EH (cell line): ENCODE data around the gene HOXD9.

Experiments
- DNase-seq: peaks from one replicate; pipeline ENCODE4 v3.0.0-alpha.2; 2015; ENCODE audit warnings: low read depth

The HOXD9 gene

DNA sequence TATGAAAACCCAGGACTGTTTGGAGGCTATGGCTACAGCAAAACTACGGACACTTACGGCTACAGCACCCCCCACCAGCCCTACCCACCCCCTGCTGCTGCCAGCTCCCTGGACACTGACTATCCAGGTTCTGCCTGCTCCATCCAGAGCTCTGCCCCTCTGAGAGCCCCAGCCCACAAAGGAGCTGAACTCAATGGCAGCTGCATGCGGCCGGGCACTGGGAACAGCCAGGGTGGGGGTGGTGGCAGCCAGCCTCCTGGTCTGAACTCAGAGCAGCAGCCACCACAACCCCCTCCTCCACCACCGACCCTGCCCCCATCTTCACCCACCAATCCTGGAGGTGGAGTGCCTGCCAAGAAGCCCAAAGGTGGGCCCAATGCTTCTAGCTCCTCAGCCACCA lies 46.7 kb downstream of the HOXD9 start:
- no peak for DNase-seq

DNA sequence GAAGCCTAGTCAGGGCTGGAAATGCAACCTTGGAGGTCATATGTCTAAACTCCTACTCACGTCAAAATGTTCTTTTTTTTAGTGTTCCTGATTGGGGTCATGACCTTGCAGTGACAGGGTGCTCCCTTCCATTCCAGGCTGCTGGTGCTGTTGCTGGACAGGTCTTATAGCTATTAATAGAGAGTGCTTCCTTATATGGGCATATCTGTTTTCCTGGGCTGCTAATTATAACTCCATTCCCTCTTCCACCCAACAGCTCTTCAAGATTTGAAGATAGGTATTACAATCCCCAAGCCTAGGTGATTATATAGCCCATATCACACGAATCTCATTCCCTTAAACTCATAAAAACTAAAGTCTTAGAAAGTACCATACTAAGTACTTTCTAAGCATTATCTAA lies 47.2 kb downstream of the HOXD9 start:
- DNase-seq, result no peak

DNA sequence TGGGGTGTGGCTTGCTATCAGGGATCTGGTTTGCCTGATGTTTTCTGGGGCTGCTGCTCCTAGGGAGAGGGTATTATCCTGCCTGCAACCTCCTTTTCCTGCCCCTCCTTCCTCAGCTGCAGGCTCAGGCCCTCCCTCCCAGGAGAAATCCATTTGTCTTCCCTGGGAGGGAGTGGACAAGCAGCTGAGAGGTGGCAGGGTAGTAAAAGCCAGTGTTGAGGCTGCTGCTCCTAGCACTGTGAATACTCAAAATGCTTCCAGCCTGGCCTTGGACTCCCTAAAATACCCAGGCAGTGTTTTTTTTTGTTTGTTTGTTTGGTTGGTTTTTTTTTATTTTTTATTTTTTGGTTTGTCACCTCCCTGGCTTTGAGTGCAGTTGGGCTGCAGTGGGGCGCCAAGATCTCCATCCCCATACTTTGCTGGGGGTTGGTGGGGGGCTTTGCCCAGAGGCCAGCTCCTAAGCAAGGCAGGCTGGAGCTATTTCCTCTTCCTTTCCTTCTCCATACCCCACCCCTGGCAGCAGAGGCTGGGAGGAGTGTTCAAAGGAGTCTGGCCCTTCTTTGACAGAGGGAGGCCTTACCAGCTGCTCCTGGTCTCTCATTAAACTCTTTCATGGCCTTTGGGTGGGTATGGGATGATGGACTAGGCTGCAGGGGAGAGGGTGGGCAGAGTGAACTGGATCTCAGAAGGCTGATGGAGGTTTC lies 48.2 kb downstream of the HOXD9 start:
- no peak for DNase-seq

DNA sequence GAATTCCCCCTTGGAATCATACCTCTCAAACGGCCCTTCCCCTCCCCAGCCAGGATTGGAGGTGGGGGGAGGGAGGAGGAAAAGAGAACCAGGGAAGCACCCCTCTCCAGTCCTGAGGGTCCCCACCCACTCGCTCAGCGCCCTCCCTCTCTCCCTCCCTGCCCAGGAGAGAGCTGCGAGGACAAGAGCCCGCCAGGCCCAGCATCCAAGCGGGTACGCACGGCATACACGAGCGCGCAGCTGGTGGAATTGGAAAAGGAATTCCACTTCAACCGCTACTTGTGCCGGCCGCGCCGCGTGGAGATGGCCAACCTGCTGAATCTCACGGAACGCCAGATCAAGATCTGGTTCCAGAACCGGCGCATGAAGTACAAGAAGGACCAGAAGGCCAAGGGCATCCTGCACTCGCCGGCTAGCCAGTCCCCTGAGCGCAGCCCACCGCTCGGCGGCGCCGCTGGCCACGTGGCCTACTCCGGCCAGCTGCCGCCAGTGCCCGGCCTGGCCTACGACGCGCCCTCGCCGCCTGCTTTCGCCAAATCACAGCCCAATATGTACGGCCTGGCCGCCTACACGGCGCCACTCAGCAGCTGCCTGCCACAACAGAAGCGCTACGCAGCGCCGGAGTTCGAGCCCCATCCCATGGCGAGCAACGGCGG lies 49.0 kb downstream of the HOXD9 start:
- DNase-seq, result no peak

DNA sequence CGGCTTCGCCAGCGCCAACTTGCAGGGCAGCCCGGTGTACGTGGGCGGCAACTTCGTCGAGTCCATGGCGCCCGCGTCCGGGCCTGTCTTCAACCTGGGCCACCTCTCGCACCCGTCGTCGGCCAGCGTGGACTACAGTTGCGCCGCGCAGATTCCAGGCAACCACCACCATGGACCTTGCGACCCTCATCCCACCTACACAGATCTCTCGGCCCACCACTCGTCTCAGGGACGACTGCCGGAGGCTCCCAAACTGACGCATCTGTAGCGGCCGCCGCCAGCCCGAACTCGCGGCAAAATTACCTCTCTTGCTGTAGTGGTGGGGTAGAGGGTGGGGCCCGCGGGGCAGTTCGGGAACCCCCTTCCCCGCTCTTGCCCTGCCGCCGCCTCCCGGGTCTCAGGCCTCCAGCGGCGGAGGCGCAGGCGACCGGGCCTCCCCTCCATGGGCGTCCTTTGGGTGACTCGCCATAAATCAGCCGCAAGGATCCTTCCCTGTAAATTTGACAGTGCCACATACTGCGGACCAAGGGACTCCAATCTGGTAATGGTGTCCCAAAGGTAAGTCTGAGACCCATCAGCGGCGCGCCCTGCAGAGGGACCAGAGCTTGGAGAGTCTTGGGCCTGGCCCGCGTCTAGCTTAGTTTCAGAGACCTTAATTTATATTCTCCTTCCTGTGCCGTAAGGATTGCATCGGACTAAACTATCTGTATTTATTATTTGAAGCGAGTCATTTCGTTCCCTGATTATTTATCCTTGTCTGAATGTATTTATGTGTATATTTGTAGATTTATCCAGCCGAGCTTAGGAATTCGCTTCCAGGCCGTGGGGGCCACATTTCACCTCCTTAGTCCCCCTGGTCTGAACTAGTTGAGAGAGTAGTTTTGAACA lies 49.7 kb downstream of the HOXD9 start:
- no peak for DNase-seq

DNA sequence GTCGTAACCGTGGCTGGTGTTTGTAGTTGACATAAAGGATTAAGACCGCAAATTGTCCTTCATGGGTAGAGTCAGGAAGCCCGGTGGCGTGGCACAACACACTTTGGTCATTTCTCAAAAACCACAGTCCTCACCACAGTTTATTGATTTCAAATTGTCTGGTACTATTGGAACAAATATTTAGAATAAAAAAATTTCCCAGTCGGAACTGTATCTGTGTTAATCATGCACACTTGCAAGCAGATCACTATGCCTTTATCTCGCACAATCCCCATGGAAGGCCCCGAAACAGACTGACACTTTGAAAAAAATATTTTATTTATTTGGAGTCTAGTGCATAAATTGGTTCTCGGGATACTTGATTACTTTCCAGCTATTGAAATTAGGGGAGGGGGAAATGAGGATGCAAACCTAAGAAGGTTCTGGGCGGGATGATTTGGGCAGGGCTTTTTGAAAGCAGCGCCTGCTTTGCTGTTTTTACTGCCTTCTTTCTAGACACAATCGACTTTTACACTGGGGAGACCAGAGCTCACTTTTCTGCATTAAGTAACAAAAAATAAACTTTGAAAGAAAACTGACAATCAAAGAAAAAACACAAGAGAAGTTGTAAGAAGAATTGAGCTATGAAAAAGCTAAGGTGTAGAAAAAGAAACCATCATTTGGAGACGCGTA lies 50.5 kb downstream of the HOXD9 start:
- DNase-seq, result no peak

DNA sequence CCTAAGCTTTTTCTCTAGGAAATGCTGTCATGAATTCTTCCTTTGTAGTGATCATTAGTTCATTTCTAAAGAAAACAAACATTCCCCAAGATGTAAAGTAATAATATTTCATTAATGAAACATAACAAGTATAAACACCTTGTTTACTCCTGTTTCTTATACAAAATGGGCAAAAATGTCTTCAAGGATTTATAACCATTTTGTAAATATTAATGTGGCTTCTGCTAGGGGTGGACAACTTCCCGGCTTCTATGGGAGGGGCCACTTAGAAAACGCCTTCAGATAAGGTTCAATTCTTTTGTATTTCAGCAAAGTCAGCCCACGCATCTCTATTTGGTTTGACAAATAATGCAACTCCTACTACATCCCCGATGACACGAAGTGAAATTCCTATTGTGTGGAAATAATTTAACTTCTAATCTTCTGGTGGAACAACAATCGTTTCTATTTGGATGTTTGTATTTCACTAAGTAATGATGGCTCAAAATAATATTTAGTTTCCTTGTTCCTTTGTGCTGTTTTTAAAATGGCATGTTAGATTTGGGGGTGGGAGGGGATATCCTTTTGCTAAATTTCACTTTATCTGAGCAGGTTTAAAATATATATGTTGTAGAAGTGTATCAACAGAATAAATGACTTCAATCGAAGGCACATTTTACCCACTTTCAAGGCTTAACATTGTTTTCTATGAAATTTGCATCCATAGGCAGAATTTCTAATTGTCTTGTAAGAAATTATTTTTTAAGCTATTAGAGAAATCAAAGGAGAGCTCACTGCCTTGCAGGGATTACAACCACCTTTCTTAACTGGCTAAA lies 51.3 kb downstream of the HOXD9 start:
- no peak for DNase-seq

DNA sequence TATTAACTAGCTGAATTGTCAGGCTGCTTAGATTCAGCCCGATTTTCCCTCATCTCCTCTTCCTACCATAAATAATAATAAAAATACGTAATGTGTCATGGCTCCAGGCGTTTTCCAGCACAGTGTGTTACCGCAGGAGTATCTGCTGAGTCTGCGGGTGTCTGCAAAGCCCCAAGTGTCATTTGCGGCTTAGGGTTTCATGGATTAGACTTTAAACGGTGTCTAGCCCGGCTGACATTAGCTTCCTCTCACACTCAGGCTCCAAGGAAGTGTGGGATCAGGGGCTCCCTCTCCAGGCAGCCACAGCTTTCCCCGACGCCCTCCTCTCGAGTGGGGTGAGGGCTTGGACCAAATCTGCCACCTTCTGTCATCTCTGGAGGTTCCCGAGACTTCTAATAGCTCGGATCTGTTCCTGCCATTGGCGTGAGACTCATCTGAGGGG lies 51.9 kb downstream of the HOXD9 start:
- DNase-seq, result no peak
